M059J (cell line): ENCODE measurements around the gene TMEM8B. TPM values are rescaled to one million over a fixed set of nuclear protein-coding genes. Genes with fewer than 3 reads are reported as not detected.
"Not testable (repeated sequence)": the region's sequence is repeated elsewhere in the genome, so short reads cannot be mapped to it uniquely, and the experiment has no call there.

Source experiments
- DNase-seq: peaks from one replicate; pipeline ENCODE4 v3.0.0-alpha.2; 2012; ENCODE audit warnings: low read depth
- total RNA-seq: library from RNA; depleted of rRNA; stranded (reverse); fragments of >200 nt; shearing (Covaris generic); gene quantifications from 2 replicates; pipeline ENCODE4 v1.2.3, GENCODE V29; 2014

Gene TMEM8B
- total RNA-seq, 1 experiment from 2014 or later, result 4.2 TPM

DNA sequence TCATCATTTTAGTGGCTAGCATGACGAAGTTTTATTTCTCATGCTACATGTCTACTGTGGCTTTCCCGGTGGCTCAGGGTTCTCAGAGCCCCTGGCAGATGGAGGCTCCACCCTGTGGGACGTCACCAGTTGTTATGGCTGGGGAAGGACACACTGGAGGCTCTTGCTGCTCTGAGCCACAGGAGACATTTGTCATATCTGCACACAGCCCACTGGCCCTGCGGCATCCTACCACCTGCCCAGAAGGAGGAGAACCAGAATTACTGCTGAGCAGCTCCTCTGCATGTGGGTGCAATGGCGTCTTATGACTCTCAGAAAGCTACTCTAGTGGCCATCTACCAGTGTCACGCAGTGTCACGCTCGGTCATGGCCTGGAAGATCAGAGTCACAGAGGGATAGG is 34.6 kb downstream of the TMEM8B start:
- DNase-seq, result no peak

GRCh38 chr9:35864695-35865255 is 35.7 kb downstream of the TMEM8B start:
- DNase-seq, result no peak

GRCh38 chr9:35867538-35867937 is 38.5 kb downstream of the TMEM8B start:
- DNase-seq, result no peak

DNA sequence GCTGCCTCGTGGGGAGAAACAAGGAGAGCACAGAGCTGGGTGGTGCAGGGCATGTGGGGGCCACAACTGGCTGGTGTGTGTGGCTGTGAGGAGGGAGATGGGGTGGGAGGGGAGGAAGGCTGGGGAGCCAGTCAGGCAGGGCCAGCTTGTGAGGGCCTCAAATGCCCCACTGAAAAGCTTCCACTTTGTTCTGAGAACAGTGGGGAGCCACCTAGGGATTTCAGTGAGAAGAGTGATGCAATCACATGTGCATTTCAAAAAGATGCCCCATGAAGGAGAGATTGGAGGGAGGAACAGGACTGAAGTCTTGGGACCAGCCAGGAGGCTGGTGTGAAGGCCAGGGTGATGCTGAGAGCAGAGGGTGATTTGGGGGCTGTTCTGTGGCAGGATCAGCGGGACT is 39.9 kb downstream of the TMEM8B start:
- no peak for DNase-seq

GRCh38 chr9:35869621-35870216 is 40.7 kb downstream of the TMEM8B start:
- DNase-seq, result no peak

DNA sequence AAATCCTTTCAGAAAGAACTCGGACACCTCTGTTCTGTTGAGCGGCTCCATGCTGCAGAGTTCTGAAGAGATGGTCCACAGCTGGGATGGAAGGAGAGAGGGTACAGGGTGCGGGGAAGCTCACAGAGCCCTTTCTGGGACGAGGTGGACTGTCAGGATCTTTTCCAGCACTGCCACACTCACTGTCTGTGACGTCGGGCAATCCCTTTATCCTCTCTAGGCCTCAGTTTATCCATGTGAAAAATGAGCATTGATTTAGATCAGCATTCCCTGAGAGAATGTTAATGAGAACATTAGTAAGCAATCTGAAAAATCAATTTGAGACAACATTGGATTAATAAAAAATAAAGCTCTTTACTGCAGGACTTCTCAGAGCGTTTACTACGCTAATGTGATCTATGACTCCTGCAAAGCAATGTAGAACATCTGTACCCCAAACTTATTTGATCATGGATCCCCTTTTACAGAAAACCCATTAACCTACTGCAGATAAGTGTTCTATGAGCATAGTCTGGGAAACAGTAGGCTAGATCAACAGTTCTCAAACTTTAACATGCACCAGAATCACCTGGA is 41.4 kb downstream of the TMEM8B start, which contains the start of gene OR13J1:
Gene OR13J1 (minus strand): TSS at position 51 of the 573 bp plus-strand sequence. CDS start 0 bp downstream, at position 51.
- no peak for DNase-seq

DNA sequence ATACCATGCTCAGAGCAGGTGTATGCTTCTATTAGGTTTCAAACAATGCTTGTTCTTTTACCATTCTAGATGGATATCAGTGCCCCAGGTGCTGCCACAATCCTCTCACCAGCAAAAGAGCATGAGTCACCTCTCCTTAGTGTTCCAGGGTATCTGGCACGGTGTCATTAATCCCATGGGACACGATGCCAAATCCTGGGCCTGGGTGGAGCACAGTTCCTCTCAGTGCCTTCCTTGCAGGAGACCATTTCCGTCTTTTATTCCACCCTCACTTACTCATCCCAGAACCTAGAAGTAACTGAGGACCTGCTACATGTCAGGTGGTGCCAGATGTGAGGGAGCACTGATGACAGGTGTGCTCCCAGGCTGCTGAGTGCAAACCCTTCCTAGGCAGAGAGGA is 42.5 kb downstream of the TMEM8B start:
- DNase-seq, result peak; percentile 93

DNA sequence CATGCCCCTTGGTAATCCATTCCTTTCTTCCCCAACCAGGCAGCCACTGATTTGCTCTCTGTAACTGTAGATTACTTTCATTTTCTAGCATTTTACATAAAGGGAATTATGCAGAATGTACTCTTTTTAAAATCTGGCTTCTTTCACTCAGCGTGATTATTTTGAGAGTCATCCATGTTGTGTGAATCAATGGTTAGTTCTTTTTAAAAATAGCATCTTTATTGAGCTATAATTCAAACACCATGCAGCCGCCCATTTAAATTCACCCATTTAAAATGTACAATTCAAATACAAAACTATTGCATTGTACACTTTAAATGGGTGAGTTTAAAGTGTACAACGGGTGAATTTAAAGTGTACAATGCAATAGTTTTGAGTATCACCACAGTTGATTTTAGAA is 43.5 kb downstream of the TMEM8B start:
- no peak for DNase-seq

DNA sequence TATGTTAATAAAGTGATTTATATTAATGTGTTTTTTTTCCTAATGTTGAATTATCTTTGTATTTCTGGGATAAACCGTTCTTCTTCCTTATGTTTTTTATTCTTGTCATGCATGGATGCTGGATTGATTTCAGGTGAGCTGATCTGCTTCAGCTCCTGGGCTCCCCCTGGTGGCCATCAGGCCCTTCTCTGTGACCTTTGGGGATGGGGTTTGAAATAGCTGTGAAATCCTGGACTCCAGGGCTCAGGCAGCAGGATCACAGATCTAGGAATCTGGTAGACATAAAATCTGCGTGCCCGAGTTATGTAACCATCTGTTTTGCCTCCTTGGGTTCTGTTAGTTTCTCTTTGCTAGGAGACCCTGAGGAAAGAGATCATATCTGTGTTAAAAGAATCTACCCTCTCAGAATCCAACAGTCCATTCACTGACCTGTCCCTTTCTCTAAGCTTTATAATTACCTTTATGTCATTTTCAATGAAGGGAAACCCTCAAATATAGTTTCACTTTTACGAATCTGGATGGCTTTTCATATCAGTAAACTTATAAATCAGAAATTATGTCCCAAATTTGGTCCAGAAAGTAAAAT is 53.3 kb downstream of the TMEM8B start:
- DNase-seq, result peak; percentile 76

DNA sequence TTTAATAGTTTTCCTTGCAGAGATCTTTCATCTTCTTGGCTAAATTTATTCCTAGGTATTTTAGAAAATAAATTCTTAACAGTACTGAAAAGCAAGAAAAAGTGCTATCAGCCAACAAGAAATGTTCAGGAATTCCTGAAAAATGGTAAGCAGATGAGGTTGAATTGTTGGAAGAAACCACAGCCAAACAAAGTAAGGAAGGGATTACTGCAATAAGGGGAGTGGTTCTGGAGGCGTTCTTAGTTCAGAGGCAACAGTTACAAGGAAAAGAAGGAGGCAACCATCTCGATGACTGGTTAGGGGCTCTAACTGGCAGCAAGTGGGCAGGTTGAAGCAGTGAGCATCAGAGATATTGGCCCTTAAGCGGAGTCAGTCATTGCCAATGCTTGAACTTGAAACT is 54.0 kb downstream of the TMEM8B start:
- peak; percentile 12 for DNase-seq

DNA sequence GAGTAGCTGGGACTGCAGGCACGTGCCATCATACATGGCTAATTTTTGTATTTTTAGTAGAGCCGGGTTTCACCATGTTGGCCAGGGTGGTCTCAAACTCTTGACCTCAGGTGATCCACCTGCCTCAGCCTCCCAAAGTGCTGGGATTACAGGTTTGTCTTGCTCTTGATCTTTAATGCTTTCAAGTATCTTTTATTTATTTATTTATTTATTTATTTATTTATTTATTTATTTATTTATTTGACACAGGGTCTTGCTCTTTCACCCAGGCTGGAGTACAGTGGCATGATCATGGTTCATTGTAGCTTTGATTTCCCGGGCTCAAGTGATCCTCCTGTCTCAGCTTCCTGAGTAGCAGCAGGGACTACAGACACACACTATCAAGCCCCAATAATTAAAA is 55.9 kb downstream of the TMEM8B start:
- DNase-seq, result not testable (repeated sequence)

DNA sequence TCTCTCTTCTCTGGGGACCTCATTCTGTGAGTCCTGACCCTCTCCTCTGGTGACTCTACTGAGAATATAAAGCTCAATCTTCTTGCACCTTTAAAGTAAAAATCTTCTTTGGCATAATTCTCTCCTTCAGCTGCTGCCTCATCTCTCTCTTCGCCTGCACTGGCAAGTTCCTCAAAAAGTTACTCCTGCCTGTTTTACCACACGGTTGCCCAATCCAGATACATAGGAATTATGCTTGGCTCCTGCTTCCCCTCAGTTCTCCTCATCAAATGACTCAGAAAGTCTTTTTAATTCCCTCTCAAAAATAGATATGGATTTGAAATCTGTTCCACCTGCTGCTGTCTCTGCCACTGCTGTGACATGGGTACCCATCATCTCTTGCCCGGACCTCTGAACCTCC is 62.6 kb downstream of the TMEM8B start:
- DNase-seq, result no peak

DNA sequence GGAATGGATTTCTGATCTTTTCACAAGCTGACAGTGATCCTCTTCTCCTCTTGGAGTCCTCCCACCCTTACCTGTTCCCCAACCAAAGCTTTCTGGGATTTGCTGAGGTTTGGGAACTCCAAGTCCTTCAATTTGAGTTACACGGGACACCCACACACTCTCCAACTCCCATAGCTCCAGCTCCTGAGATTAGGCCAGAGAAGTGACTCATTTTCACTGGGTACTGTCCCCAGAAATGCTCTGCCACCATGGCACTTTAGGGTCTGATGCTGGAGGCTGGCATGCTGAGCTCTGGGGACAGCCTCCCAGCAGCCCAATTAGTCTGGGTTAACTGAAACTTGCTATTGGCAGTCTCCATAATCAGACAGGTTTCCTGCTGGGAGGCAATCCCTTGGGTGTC is 63.0 kb downstream of the TMEM8B start:
- no peak for DNase-seq

GRCh38 chr9:35896570-35896969 is 67.5 kb downstream of the TMEM8B start:
- DNase-seq, result no peak

- not testable (repeated sequence) for DNase-seq
Observed at GRCh38 chr9:35897376-35898099, 68.5 kb downstream of the TMEM8B start.

DNA sequence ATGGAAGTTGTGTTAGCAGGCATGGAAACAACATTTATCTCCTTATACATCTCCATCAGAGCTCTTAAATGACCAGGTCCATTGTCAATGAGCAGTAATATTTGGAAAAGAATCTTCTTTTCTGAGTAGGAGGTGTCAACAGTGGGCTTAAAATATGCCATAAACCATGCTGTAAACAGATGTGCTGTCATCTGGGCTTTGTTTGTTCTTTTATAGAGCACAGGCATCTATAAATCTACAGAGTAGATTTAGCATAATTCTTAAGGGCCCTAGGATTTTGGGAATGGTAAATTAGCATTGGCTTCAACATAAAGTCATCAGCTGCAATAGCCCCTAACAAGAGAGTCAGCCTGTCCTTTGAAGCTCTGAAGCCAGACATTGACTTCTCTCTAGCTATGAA is 69.3 kb downstream of the TMEM8B start:
- no peak for DNase-seq

DNA sequence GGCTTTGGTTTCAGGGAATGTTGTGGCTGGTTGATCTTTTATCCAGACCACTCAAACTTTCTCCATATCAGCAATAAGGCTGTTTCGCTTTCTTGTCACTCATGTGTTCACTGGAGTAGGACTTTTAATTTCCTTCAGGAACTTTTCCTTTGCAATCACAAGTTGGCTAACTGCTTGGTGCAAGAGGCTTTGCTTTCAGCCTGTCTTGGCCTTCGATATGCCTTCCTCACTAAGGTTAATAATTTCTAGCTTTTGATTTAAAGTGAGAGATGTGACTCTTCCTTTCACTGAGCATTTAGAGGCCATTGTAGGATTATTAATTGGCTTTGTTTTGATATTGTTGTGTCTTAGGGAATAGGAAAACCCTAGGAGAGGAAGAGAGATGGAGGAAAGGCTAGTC is 70.0 kb downstream of the TMEM8B start:
- DNase-seq, result no peak

DNA sequence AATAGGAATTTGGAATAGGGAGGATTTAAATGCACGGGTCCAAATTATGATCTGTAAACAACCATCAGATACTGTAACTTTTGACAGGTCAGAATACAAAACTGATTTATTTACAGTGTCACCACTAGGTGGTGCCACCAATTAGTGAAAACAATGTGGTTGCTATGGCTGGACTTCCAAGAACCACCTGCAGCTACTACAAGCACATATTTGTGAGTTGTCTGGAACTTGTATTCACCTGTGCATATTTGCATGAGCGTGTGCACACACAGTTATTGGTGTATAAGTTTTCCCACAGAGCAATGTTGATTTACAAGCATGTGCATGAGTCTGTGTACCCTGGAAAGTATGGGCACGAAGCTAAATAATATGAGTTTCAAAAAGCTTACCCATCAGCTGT is 74.0 kb downstream of the TMEM8B start:
- peak; percentile 69 for DNase-seq

- no peak for DNase-seq
Observed at GRCh38 chr9:35904338-35904737, 75.3 kb downstream of the TMEM8B start.

DNA sequence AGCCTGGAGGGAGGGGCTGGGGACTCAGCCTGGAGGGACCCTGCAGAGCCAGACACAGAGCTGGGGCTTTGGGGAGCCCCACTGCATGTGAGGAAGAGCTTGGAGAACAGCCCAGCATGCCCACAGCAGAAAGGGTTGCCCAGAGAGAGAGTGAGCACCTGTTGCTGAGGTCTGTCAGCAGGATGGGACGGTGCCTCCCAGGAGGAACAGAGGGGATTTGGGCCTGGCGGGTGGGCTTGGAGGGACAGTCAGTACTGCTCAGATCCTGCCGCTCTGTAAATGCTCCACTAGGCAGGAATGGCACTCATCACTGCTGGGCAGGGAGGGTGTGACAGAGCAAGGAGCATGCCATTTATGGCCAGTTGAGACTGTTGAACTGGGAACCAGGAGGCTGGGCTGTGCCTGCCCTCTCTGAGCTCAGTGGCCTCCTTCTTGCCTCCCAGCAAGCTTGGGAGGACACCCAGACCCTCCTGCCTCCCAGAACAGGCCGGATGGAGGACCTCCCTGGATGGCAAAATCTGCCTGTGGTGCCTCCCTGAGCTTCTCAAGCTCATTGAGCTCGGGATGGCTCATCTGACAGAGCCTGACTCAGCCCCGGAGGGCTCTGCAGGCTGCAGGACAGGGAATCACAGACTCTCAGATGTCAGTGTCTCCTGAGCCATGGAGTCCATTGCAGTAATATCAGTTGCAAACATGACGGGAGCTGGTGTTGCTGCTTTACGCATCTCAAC is 76.2 kb downstream of the TMEM8B start:
- peak; percentile 84 for DNase-seq

DNA sequence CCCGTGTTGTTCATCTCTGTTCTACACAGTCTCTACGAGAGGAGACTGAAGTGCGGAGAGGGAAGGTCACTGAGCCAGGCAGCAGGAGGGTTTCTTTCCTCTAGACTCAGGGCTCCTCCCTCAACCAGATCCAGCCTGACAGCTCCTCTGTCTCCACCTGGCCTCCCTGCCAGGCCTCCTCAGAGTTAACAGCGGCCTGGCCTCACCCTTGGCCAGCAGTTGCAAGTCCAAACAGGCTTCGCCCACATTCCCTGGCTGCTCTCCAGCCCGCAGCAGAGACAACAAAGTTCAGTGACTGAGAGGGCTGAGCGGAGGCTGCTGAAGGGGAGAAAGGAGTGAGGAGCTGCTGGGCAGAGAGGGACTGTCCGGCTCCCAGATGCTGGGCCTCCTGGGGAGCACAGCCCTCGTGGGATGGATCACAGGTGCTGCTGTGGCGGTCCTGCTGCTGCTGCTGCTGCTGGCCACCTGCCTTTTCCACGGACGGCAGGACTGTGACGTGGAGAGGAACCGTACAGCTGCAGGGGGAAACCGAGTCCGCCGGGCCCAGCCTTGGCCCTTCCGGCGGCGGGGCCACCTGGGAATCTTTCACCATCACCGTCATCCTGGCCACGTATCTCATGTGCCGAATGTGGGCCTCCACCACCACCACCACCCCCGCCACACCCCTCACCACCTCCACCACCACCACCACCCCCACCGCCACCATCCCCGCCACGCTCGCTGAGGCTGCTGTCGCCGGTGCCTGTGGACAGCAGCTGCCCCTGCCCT is 77.1 kb downstream of the TMEM8B start, which contains the start of gene HRCT1:
Gene HRCT1 (plus strand): TSS at position 291 of the 768 bp plus-strand sequence. CDS start 86 bp downstream, at position 377.
- peak; percentile 99 for DNase-seq
